ENCODE data around the gene PRPSAP1.
A peak's percentile ranks its signal among the peaks of the same experiment; 100 is the strongest.

Gene PRPSAP1

DNA sequence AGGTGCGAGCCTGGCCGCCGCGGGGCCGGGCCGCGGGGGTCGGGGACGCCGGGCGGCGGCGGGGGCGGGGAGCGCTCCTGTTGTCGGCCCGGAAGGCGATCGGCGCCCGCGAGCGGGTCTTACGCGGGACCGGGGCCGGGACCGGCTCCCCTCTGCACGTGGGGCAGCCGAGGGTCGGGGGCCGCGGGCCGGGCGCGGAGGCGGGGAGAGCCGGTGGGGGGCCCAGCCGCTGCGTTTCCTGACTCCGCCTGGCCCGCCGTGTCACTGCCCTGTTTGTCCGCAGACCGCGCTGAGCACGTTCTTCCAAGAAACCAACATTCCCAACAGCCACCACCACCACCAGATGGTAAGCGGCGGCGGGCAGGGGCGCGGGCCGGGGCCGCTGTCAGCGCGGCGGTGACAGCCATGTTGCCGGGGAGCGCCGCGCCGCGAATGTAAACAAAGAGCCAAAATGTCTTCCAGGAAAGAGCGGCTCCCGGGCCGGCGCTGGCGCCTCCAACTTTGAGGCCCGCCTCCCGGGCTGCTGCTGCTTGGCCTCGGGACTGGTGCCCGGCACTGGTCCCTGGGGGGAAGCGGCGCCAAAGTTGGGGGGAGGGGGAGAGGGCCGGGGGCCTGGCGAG, 88.0 kb downstream of the PRPSAP1 start:
- peak; percentile 24; the same call in 2 of the 3 replicates for ATAC-seq
- TF ChIP-seq ZNF565 (CRISPR knock-in tag; conservative IDR thresholded peaks at IDR 0.05; ENCODE audit: low read depth) (no peak), PPARA (CRISPR knock-in tag; IDR thresholded peaks at IDR 0.05; ENCODE audit: borderline replicate concordance) (no peak), ZFP30 (CRISPR knock-in tag; IDR thresholded peaks at IDR 0.05) (no peak), BACH2 (CRISPR knock-in tag; IDR thresholded peaks at IDR 0.05; ENCODE audit: borderline replicate concordance) (no peak)
- TF ChIP-seq, protein P1, sequence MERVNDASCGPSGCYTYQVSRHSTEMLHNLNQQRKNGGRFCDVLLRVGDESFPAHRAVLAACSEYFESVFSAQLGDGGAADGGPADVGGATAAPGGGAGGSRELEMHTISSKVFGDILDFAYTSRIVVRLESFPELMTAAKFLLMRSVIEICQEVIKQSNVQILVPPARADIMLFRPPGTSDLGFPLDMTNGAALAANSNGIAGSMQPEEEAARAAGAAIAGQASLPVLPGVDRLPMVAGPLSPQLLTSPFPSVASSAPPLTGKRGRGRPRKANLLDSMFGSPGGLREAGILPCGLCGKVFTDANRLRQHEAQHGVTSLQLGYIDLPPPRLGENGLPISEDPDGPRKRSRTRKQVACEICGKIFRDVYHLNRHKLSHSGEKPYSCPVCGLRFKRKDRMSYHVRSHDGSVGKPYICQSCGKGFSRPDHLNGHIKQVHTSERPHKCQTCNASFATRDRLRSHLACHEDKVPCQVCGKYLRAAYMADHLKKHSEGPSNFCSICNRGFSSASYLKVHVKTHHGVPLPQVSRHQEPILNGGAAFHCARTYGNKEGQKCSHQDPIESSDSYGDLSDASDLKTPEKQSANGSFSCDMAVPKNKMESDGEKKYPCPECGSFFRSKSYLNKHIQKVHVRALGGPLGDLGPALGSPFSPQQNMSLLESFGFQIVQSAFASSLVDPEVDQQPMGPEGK (CRISPR knock-in tag; IDR thresholded peaks at IDR 0.05; ENCODE audit: borderline replicate concordance), result no peak

DNA sequence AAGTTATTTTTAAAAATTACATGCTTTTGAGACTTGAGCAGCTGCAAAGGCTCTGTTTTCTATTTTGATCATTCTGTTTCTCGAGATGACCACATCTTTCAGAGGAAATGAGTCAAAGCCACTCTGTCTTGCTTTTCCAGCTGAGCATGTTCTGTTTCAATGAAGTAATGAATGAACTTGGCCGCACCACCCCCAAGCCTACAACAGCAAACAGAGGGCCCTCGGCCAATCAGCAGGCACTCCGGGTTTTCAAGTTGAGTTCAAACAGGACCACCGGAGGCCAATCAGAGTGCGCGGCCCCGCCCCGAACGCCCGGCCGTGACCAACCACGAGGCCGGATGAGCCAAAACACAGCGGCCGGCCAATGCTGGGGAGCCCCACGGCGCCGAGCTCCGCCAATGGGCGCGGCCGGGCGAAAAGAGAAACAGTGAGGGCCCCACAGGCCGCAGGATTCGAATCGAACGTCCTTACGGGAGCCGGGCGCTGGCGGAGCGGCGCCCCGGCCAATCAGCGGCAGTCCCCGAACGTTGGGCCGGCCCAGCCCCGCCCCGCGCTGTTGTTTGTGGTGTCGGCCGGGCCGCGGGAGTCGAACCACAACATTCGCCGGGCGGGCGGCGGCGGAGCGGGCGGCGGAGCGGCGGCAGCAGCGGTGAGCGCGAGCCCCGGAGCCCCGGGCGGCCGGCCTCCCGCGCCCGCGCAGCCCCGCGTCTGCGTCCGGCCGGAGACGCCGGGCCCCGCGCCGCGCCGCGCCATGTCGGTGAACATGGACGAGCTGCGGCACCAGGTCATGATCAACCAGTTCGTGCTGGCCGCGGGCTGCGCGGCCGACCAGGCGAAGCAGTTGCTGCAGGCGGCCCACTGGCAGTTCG, 88.7 kb downstream of the PRPSAP1 start, which contains the start of gene UBALD2:
Gene UBALD2 (plus strand): TSS at position 594 of the 869 bp plus-strand sequence. CDS start 158 bp downstream, at position 752.
- TF ChIP-seq, protein P2, sequence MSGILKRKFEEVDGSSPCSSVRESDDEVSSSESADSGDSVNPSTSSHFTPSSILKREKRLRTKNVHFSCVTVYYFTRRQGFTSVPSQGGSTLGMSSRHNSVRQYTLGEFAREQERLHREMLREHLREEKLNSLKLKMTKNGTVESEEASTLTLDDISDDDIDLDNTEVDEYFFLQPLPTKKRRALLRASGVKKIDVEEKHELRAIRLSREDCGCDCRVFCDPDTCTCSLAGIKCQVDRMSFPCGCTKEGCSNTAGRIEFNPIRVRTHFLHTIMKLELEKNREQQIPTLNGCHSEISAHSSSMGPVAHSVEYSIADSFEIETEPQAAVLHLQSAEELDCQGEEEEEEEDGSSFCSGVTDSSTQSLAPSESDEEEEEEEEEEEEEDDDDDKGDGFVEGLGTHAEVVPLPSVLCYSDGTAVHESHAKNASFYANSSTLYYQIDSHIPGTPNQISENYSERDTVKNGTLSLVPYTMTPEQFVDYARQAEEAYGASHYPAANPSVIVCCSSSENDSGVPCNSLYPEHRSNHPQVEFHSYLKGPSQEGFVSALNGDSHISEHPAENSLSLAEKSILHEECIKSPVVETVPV (CRISPR knock-in tag; IDR thresholded peaks at IDR 0.05), result no peak
- peak; percentile 99 for TF ChIP-seq PPARA (CRISPR knock-in tag; IDR thresholded peaks at IDR 0.05; ENCODE audit: borderline replicate concordance)
- peak; percentile 81; the same call in 1 of the 2 replicates for TF ChIP-seq ZNF70 (CRISPR knock-in tag; IDR thresholded peaks at IDR 0.05)
- TF ChIP-seq BACH2 (CRISPR knock-in tag; IDR thresholded peaks at IDR 0.05; ENCODE audit: borderline replicate concordance), result peak; percentile 90
- peak; percentile 88; the same call in 1 of the 2 replicates for TF ChIP-seq ARNTL (CRISPR knock-in tag; IDR thresholded peaks at IDR 0.05; ENCODE audit: borderline replicate concordance, low read depth)
- TF ChIP-seq CSDC2 (CRISPR knock-in tag; IDR thresholded peaks at IDR 0.05), result peak; percentile 99
- TF ChIP-seq ZNF8 (CRISPR knock-in tag; IDR thresholded peaks at IDR 0.05), result peak; percentile 70
- no peak for TF ChIP-seq TCF4 (CRISPR knock-in tag; IDR thresholded peaks at IDR 0.05; ENCODE audit: borderline replicate concordance)
- no peak for TF ChIP-seq GLIS3 (CRISPR knock-in tag; IDR thresholded peaks at IDR 0.05)
- no peak for TF ChIP-seq RARB (CRISPR knock-in tag; IDR thresholded peaks at IDR 0.05)
- TF ChIP-seq OSR1 (CRISPR knock-in tag; IDR thresholded peaks at IDR 0.05), result peak; percentile 95
- no peak for TF ChIP-seq TOX (CRISPR knock-in tag; IDR thresholded peaks at IDR 0.05; ENCODE audit: borderline replicate concordance)
- TF ChIP-seq ZC3H10 (CRISPR knock-in tag; IDR thresholded peaks at IDR 0.05), result no peak
- peak; percentile 87 for TF ChIP-seq ZFP3 (CRISPR knock-in tag; IDR thresholded peaks at IDR 0.05)
- TF ChIP-seq, protein P3, sequence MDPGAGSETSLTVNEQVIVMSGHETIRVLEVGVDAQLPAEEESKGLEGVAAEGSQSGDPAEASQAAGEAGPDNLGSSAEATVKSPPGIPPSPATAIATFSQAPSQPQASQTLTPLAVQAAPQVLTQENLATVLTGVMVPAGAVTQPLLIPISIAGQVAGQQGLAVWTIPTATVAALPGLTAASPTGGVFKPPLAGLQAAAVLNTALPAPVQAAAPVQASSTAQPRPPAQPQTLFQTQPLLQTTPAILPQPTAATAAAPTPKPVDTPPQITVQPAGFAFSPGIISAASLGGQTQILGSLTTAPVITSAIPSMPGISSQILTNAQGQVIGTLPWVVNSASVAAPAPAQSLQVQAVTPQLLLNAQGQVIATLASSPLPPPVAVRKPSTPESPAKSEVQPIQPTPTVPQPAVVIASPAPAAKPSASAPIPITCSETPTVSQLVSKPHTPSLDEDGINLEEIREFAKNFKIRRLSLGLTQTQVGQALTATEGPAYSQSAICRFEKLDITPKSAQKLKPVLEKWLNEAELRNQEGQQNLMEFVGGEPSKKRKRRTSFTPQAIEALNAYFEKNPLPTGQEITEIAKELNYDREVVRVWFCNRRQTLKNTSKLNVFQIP (CRISPR knock-in tag; IDR thresholded peaks at IDR 0.05; ENCODE audit: borderline replicate concordance, low read depth), result 0 out of 2 replicates have a peak, but pooled peaks have one; percentile 77
- TF ChIP-seq, protein P4, sequence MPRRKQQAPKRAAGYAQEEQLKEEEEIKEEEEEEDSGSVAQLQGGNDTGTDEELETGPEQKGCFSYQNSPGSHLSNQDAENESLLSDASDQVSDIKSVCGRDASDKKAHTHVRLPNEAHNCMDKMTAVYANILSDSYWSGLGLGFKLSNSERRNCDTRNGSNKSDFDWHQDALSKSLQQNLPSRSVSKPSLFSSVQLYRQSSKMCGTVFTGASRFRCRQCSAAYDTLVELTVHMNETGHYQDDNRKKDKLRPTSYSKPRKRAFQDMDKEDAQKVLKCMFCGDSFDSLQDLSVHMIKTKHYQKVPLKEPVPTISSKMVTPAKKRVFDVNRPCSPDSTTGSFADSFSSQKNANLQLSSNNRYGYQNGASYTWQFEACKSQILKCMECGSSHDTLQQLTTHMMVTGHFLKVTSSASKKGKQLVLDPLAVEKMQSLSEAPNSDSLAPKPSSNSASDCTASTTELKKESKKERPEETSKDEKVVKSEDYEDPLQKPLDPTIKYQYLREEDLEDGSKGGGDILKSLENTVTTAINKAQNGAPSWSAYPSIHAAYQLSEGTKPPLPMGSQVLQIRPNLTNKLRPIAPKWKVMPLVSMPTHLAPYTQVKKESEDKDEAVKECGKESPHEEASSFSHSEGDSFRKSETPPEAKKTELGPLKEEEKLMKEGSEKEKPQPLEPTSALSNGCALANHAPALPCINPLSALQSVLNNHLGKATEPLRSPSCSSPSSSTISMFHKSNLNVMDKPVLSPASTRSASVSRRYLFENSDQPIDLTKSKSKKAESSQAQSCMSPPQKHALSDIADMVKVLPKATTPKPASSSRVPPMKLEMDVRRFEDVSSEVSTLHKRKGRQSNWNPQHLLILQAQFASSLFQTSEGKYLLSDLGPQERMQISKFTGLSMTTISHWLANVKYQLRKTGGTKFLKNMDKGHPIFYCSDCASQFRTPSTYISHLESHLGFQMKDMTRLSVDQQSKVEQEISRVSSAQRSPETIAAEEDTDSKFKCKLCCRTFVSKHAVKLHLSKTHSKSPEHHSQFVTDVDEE (CRISPR knock-in tag; IDR thresholded peaks at IDR 0.05), result peak; percentile 100
- TF ChIP-seq, protein P1 (CRISPR knock-in tag; IDR thresholded peaks at IDR 0.05; ENCODE audit: borderline replicate concordance), result no peak
- no peak for TF ChIP-seq ESRRG (CRISPR knock-in tag; IDR thresholded peaks at IDR 0.05)
- TF ChIP-seq, protein P5, sequence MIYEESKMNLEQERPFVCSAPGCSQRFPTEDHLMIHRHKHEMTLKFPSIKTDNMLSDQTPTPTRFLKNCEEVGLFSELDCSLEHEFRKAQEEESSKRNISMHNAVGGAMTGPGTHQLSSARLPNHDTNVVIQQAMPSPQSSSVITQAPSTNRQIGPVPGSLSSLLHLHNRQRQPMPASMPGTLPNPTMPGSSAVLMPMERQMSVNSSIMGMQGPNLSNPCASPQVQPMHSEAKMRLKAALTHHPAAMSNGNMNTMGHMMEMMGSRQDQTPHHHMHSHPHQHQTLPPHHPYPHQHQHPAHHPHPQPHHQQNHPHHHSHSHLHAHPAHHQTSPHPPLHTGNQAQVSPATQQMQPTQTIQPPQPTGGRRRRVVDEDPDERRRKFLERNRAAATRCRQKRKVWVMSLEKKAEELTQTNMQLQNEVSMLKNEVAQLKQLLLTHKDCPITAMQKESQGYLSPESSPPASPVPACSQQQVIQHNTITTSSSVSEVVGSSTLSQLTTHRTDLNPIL (CRISPR knock-in tag; IDR thresholded peaks at IDR 0.05; ENCODE audit: low read depth), result no peak
- TF ChIP-seq ZNF565 (CRISPR knock-in tag; conservative IDR thresholded peaks at IDR 0.05; ENCODE audit: low read depth), result peak; percentile 98
- TF ChIP-seq SNAI2 (CRISPR knock-in tag; IDR thresholded peaks at IDR 0.05), result peak; percentile 97
- no peak for TF ChIP-seq ISL1 (CRISPR knock-in tag; IDR thresholded peaks at IDR 0.05)
- peak; percentile 73; the same call in 1 of the 2 replicates for TF ChIP-seq ZFP30 (CRISPR knock-in tag; IDR thresholded peaks at IDR 0.05)
- ATAC-seq, result peak; percentile 98

Data from SK-N-SH treated with all-trans-retinoic acid at 6 μM for 48 hours (cell line).